Neural cell (in vitro differentiated cells): ENCODE measurements around the gene RNPEPL1. TPM values are rescaled to one million over a fixed set of nuclear protein-coding genes. Genes with fewer than 3 reads are reported as not detected.

Experiments
- H2AFZ ChIP-seq: fragments of 200-600, 300-800 bp; sonication (generic), shearing (Covaris generic); 2 replicates; pipeline ENCODE4 v1.6.0; 2014; ENCODE audit warnings: low read depth, mild to moderate bottlenecking, antibody characterized with exemption, low read length, moderate library complexity
- H3F3A ChIP-seq: fragments of 200-600 bp; shearing (Covaris generic); 2 replicates; pipeline ENCODE4 v1.6.1; 2016; ENCODE audit warnings: mild to moderate bottlenecking, moderate library complexity, mixed read lengths, antibody characterized with exemption, low read length; ENCODE audit not compliant: insufficient read depth, poor library complexity, severe bottlenecking
- H3K27ac ChIP-seq: fragments of 200-600, 300-800 bp; sonication (generic), shearing (Covaris generic); 2 replicates; pipeline ENCODE4 v1.5.1; 2014; ENCODE audit warnings: mild to moderate bottlenecking, low read length, moderate library complexity
- H3K27me3 ChIP-seq: fragments of 300-800, 200-600 bp; sonication (generic), shearing (Covaris generic); 2 replicates; pipeline ENCODE4 v1.6.0; 2014; ENCODE audit warnings: mild to moderate bottlenecking, low read depth, low read length, moderate library complexity; ENCODE audit not compliant: insufficient read depth
- H3K36me3 ChIP-seq: fragments of 300-800, 200-600 bp; sonication (generic), shearing (Covaris generic); 2 replicates; pipeline ENCODE4 v1.5.1; 2014; ENCODE audit warnings: mild to moderate bottlenecking, antibody characterized with exemption, low read length, moderate library complexity; ENCODE audit not compliant: insufficient read depth
- H3K4me2 ChIP-seq: fragments of 300-800, 200-600 bp; sonication (generic), shearing (Covaris generic); 2 replicates; pipeline ENCODE4 v1.6.0; 2014; ENCODE audit warnings: mild to moderate bottlenecking, low read length
- H3K4me3 ChIP-seq: fragments of 300-800, 200-600 bp; sonication (generic), shearing (Covaris generic); 2 replicates; pipeline ENCODE4 v1.5.1; 2014; ENCODE audit warnings: mild to moderate bottlenecking, low read length, moderate library complexity
- H3K79me2 ChIP-seq: fragments of 200-600 bp; shearing (Covaris generic); replicated peaks from 2 replicates; pipeline ENCODE4 v1.6.0; 2014; ENCODE audit warnings: mild to moderate bottlenecking, low read length, moderate library complexity; ENCODE audit not compliant: insufficient read depth
- H3K9ac ChIP-seq: fragments of 300-800, 200-600 bp; sonication (generic), shearing (Covaris generic); 2 replicates; pipeline ENCODE4 v1.6.1; 2016; ENCODE audit warnings: mild to moderate bottlenecking, low read length, mixed read lengths
- H3K9me2 ChIP-seq: fragments of 200-600 bp; shearing (Covaris generic); 2 replicates; pipeline ENCODE4 v1.6.1; 2016; ENCODE audit warnings: mild to moderate bottlenecking, low read length, mixed read lengths; ENCODE audit not compliant: insufficient read depth
- H3K9me3 ChIP-seq: fragments of 200-600, 300-800 bp; sonication (generic), shearing (Covaris generic); 2 replicates; pipeline ENCODE4 v1.6.1; 2016; ENCODE audit warnings: mild to moderate bottlenecking, mixed run types, low read length, moderate library complexity, mixed read lengths
- H4K20me1 ChIP-seq: fragments of 200-600 bp; shearing (Covaris generic); 2 replicates; pipeline ENCODE4 v1.6.1; 2016; ENCODE audit warnings: mild to moderate bottlenecking, mixed run types; ENCODE audit not compliant: insufficient read depth
- EP300 ChIP-seq: fragments of 450-650 bp; conservative IDR thresholded peaks from 2 replicates; pipeline ENCODE4 v1.6.1; 2014; ENCODE audit warnings: antibody characterized with exemption, mild to moderate bottlenecking, moderate library complexity; ENCODE audit not compliant: poor library complexity, severe bottlenecking
- EZH2 ChIP-seq: fragments of 200-600, 300-800 bp; shearing (Covaris generic), sonication (generic); IDR thresholded peaks from 2 replicates; pipeline ENCODE4 v1.6.1; 2014; ENCODE audit warnings: antibody characterized with exemption, low read length, borderline replicate concordance, mild to moderate bottlenecking; ENCODE audit not compliant: insufficient read depth, poor library complexity, severe bottlenecking
- REST ChIP-seq: IDR thresholded peaks from 2 replicates; pipeline ENCODE4 v1.6.1; 2012; ENCODE audit warnings: borderline replicate concordance
- SMC3 ChIP-seq: fragments of 450-650 bp; conservative IDR thresholded peaks from 2 replicates; pipeline ENCODE4 v1.6.1; 2014; ENCODE audit warnings: antibody characterized with exemption, mild to moderate bottlenecking, moderate library complexity; ENCODE audit not compliant: poor library complexity
- TAF1 ChIP-seq: IDR thresholded peaks from 2 replicates; pipeline ENCODE4 v1.6.1; 2012; ENCODE audit warnings: low read depth
- polyA plus RNA-seq: library from polyadenylated mRNA; depleted of rRNA; stranded (reverse); fragments of >200 nt; gene quantifications from 2 replicates; pipeline ENCODE4 v1.2.3, GENCODE V29; 2014

RNPEPL1 gene
- polyA plus RNA-seq, 1 donor from 2014 or later, result 16.1 TPM

GRCh38 chr2:240618776-240619175 lies 50.5 kb downstream of the RNPEPL1 start:
- H3K4me3 ChIP-seq, result no peak overlapping the region
- H3K79me2 ChIP-seq, result no peaks in the 10 kb centered on the region
- H3K27me3 ChIP-seq, result no peaks in the 10 kb centered on the region
- no peak overlapping the region for H3K27ac ChIP-seq
- H3K9me3 ChIP-seq, result no peaks in the 10 kb centered on the region
- no peak overlapping the region for H2AFZ ChIP-seq
- H3K36me3 ChIP-seq, result no peaks in the 10 kb centered on the region
- no peak overlapping the region for H3K4me2 ChIP-seq
- H3F3A ChIP-seq, result no peaks in the 10 kb centered on the region
- TF ChIP-seq SMC3 (no peak), EZH2 (no peak), REST (no peak)
- no peaks in the 10 kb centered on the region for H3K9me2 ChIP-seq
- H3K9ac ChIP-seq, result no peak overlapping the region
- H4K20me1 ChIP-seq, result no peaks in the 10 kb centered on the region

GRCh38 chr2:240619506-240620148 lies 51.3 kb downstream of the RNPEPL1 start:
- no peak overlapping the region for H3K4me3 ChIP-seq

GRCh38 chr2:240620149-240620731 lies 52.0 kb downstream of the RNPEPL1 start:
- Histone ChIP-seq H3K4me2 (no peak overlapping the region), H3K9me2 (no peaks in the 10 kb centered on the region), H3K27ac (no peak overlapping the region), H3K9me3 (no peaks in the 10 kb centered on the region), H3K36me3 (no peaks in the 10 kb centered on the region), H3K4me3 (no peak overlapping the region), H3K79me2 (no peaks in the 10 kb centered on the region), H2AFZ (no peak overlapping the region), H3F3A (no peaks in the 10 kb centered on the region), H4K20me1 (no peaks in the 10 kb centered on the region), H3K27me3 (no peaks in the 10 kb centered on the region), H3K9ac (no peak overlapping the region)
- TF ChIP-seq EP300, result no peak

More at GRCh38 chr2:240619506-240620148, 51.3 kb downstream of the RNPEPL1 start:
- H3K9ac ChIP-seq, result no peak overlapping the region
- no peak overlapping the region for H2AFZ ChIP-seq
- H3K9me2 ChIP-seq, result no peaks in the 10 kb centered on the region
- H3K36me3 ChIP-seq, result no peaks in the 10 kb centered on the region
- no peaks in the 10 kb centered on the region for H4K20me1 ChIP-seq
- no peaks in the 10 kb centered on the region for H3K27me3 ChIP-seq
- no peak overlapping the region for H3K27ac ChIP-seq
- H3K9me3 ChIP-seq, result no peaks in the 10 kb centered on the region
- no peaks in the 10 kb centered on the region for H3F3A ChIP-seq
- no peak for TF ChIP-seq TAF1
- no peak for TF ChIP-seq EP300
- H3K79me2 ChIP-seq, result no peaks in the 10 kb centered on the region
- H3K4me2 ChIP-seq, result no peak overlapping the region
